Right lobe of liver (tissue), 4 donors: ENCODE measurements around the gene PSMB1.

Experiments used
- CTCF ChIP-seq, 4 donors: fragments of 200-600 bp in 3 of 4; fragments of 450-650 bp in 1 of 4; IDR thresholded peaks; one replicate each; pipeline versions ENCODE4 v1.5.1 to v1.8.0; 2016 to 2022; ENCODE audit warnings: antibody characterized with exemption in 4 of 4, mild to moderate bottlenecking in 2 of 4
- POLR2A ChIP-seq: fragments of 450-650 bp; IDR thresholded peaks from one replicate; pipeline ENCODE4 v1.6.1; 2017; ENCODE audit warnings: antibody characterized with exemption, mild to moderate bottlenecking
- donor health status: DM: no; HTN: no; CAD: no.
- donor health status: DM: no; HTN: no; CAD: no.
- donor health status: DM: no; HTN: yes; CAD: no.

DNA sequence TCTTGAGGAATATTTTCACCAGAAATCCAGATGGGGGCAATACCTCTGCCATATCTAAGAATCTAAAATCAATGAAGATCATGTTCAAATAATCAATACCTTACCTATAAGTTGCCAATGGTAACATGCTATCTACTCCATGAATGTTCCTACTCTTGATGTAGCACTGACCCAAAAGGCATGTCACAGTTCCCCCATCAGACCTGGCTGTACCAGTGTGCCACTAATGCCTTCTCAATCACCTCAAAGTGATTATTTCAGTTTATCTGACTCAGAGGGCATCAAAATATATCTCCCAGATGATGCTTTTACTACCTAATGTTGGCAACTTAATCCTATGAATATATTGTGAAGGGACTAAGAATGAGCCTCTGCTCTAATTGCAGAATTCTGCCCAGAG, 25.8 kb upstream of the PSMB1 start:
- TF ChIP-seq POLR2A (no peak), CTCF (IDR thresholded peaks at IDR 0.05) (no peak)
